Fibroblast of skin of left quadriceps (primary cell): Measurements from ENCODE around the gene UPP1.

ENCODE experiments used
- DNase-seq, 2 experiments: peaks; one replicate each; pipeline ENCODE4 v3.0.0-alpha.2; 2013; ENCODE audit warnings: low read depth in 2 of 2

UPP1 gene

GRCh38 chr7:48085433-48085791 is 3.7 kb upstream of the UPP1 start:
- DNase-seq, result no peak

GRCh38 chr7:48085942-48086341 is 3.1 kb upstream of the UPP1 start:
- no peak for DNase-seq

- peak in 1 of 2 experiments; percentile 44 for DNase-seq
Observed at GRCh38 chr7:48087349-48087748, 1.7 kb upstream of the UPP1 start.

GRCh38 chr7:48088559-48089045 is 463 bp upstream of the UPP1 start:
- peak; percentile 91 for DNase-seq

- DNase-seq, result no peak
Observed at GRCh38 chr7:48090095-48090805, 1.2 kb downstream of the UPP1 start.

GRCh38 chr7:48091506-48092433 is 2.7 kb downstream of the UPP1 start:
- DNase-seq, result no peak

GRCh38 chr7:48094861-48095293 is 5.8 kb downstream of the UPP1 start:
- no peak for DNase-seq

- no peak for DNase-seq
Observed at GRCh38 chr7:48096273-48096672, 7.2 kb downstream of the UPP1 start.

- no peak for DNase-seq
Observed at GRCh38 chr7:48097521-48098231, 8.6 kb downstream of the UPP1 start.

- DNase-seq, result no peak
Observed at GRCh38 chr7:48098846-48099245, 9.8 kb downstream of the UPP1 start.

- DNase-seq, result no peak
Observed at GRCh38 chr7:48099781-48100180, 10.7 kb downstream of the UPP1 start.

- no peak for DNase-seq
Observed at GRCh38 chr7:48101352-48101751, 12.3 kb downstream of the UPP1 start.

- DNase-seq, result no peak
Observed at GRCh38 chr7:48101968-48102367, 12.9 kb downstream of the UPP1 start.

- no peak for DNase-seq
Observed at GRCh38 chr7:48102530-48102929, 13.5 kb downstream of the UPP1 start.

- no peak for DNase-seq
Observed at GRCh38 chr7:48105045-48105444, 16.0 kb downstream of the UPP1 start.

- no peak for DNase-seq
Observed at GRCh38 chr7:48106906-48107659, 18.0 kb downstream of the UPP1 start.

GRCh38 chr7:48107926-48108472 is 18.9 kb downstream of the UPP1 start:
- no peak for DNase-seq

- DNase-seq, result no peak
Observed at GRCh38 chr7:48108959-48109847, 20.1 kb downstream of the UPP1 start.

- no peak for DNase-seq
Observed at GRCh38 chr7:48109848-48110663, 21.0 kb downstream of the UPP1 start.
